Large intestine (tissue), 3 donors: Measurements from ENCODE around the gene OPCML. TPM values are rescaled to one million over a fixed set of nuclear protein-coding genes. Genes with fewer than 3 reads are reported as not detected.

Experiments
- DNase-seq, 2 donors: peaks; one replicate each; pipeline versions ENCODE4 v3.0.0 to v3.0.0-alpha.2; 2013
- H3K27ac ChIP-seq: one replicate; pipeline ENCODE4 v1.5.1; 2013; ENCODE audit warnings: low read length
- H3K27me3 ChIP-seq: 2 replicates; pipeline ENCODE4 v1.6.1; 2013; ENCODE audit warnings: low read length; ENCODE audit not compliant: control insufficient read depth, insufficient read depth
- H3K36me3 ChIP-seq: 2 replicates; pipeline ENCODE4 v1.6.1; 2013; ENCODE audit warnings: low read length; ENCODE audit not compliant: control insufficient read depth, insufficient read depth
- H3K4me1 ChIP-seq: one replicate; pipeline ENCODE4 v1.6.1; 2013; ENCODE audit warnings: low read length; ENCODE audit not compliant: control insufficient read depth, insufficient read depth
- H3K4me3 ChIP-seq: one replicate; pipeline ENCODE4 v1.5.1; 2013; ENCODE audit warnings: low read length
- H3K9me3 ChIP-seq: one replicate; pipeline ENCODE4 v1.6.1; 2013; ENCODE audit warnings: mild to moderate bottlenecking, low read depth, low read length, moderate library complexity; ENCODE audit not compliant: control insufficient read depth
- WGBS: methylation state at CpG from one replicate; pipeline ENCODE4 v1.1.5; 2013; ENCODE audit warnings: low lambda C conversion rate; ENCODE audit not compliant: insufficient coverage; 5-methylcytosine and 5-hydroxymethylcytosine counted together
- polyA plus RNA-seq: library from polyadenylated mRNA; unstranded; fragments of 120-200 nt; gene quantifications from one replicate; pipeline ENCODE4 v1.2.1, GENCODE V29; 2013

Gene OPCML
- polyA plus RNA-seq, 1 donor: 1.4 TPM

GRCh38 chr11:132784441-132784840 is 747.9 kb downstream of the OPCML start:
- no peaks in the 10 kb centered on the region for H3K27me3 ChIP-seq
- H3K9me3 ChIP-seq: no peaks in the 10 kb centered on the region
- H3K4me1 ChIP-seq: no peaks in the 10 kb centered on the region
- DNase-seq: no peak
- WGBS: no CpG with 5 or more reads among the region's 5 CpGs
- no peaks in the 10 kb centered on the region for H3K36me3 ChIP-seq
- no peak overlapping the region for H3K4me3 ChIP-seq
- no peak overlapping the region for H3K27ac ChIP-seq

- WGBS: no CpG with 5 or more reads among the region's 6 CpGs
- Histone ChIP-seq H3K4me1 (no peaks in the 10 kb centered on the region), H3K4me3 (no peak overlapping the region), H3K9me3 (no peaks in the 10 kb centered on the region), H3K36me3 (no peaks in the 10 kb centered on the region), H3K27ac (no peak overlapping the region), H3K27me3 (no peaks in the 10 kb centered on the region)
- DNase-seq: no peak
These were observed 750.2 kb downstream of the OPCML start for GRCh38 chr11:132782102-132782501.

- Histone ChIP-seq H3K36me3 (no peaks in the 10 kb centered on the region), H3K9me3 (no peaks in the 10 kb centered on the region), H3K27me3 (no peaks in the 10 kb centered on the region), H3K27ac (no peak overlapping the region), H3K4me1 (no peaks in the 10 kb centered on the region), H3K4me3 (no peak overlapping the region)
- DNase-seq: no peak
- no CpG with 5 or more reads among the region's 5 CpGs for WGBS
These were observed 752.3 kb downstream of the OPCML start for GRCh38 chr11:132780046-132780445.

GRCh38 chr11:132779497-132779896 is 752.8 kb downstream of the OPCML start:
- WGBS: 50% methylated on average over 1 of the region's 3 CpGs
- H3K4me3 ChIP-seq: no peak overlapping the region

GRCh38 chr11:132777067-132777975 is 755.0 kb downstream of the OPCML start:
- Histone ChIP-seq H3K27ac (no peak overlapping the region), H3K27me3 (peaks cover 7% of the 10 kb centered on the region), H3K4me1 (no peaks in the 10 kb centered on the region), H3K4me3 (no peak overlapping the region), H3K9me3 (no peaks in the 10 kb centered on the region), H3K36me3 (no peaks in the 10 kb centered on the region)
- DNase-seq: no peak
- 59% methylated on average over 3 of the region's 9 CpGs for WGBS

More at GRCh38 chr11:132779497-132779896, 752.8 kb downstream of the OPCML start:
- no peaks in the 10 kb centered on the region for H3K27me3 ChIP-seq
- no peak for DNase-seq
- H3K4me1 ChIP-seq: no peaks in the 10 kb centered on the region
- H3K36me3 ChIP-seq: no peaks in the 10 kb centered on the region
- no peak overlapping the region for H3K27ac ChIP-seq
- no peaks in the 10 kb centered on the region for H3K9me3 ChIP-seq

- no peaks in the 10 kb centered on the region for H3K36me3 ChIP-seq
- no peak overlapping the region for H3K4me3 ChIP-seq
- no CpG with 5 or more reads among the region's 2 CpGs for WGBS
- H3K9me3 ChIP-seq: no peaks in the 10 kb centered on the region
- H3K4me1 ChIP-seq: no peaks in the 10 kb centered on the region
- H3K27ac ChIP-seq: no peak overlapping the region
- peaks cover 7% of the 10 kb centered on the region for H3K27me3 ChIP-seq
- DNase-seq: no peak
These were observed 758.5 kb downstream of the OPCML start for GRCh38 chr11:132773751-132774150.

GRCh38 chr11:132772703-132773545 is 759.4 kb downstream of the OPCML start:
- H3K27me3 ChIP-seq: peaks cover 7% of the 10 kb centered on the region
- H3K4me3 ChIP-seq: no peak overlapping the region
- WGBS: no CpG with 5 or more reads among the region's 19 CpGs

GRCh38 chr11:132771746-132772145 is 760.6 kb downstream of the OPCML start:
- Histone ChIP-seq H3K27me3 (peaks cover 7% of the 10 kb centered on the region), H3K4me1 (no peaks in the 10 kb centered on the region), H3K27ac (no peak overlapping the region), H3K36me3 (no peaks in the 10 kb centered on the region), H3K9me3 (no peaks in the 10 kb centered on the region), H3K4me3 (no peak overlapping the region)
- DNase-seq: no peak
- 80% methylated on average over 1 of the region's 5 CpGs for WGBS

More at GRCh38 chr11:132772703-132773545, 759.4 kb downstream of the OPCML start:
- H3K9me3 ChIP-seq: no peaks in the 10 kb centered on the region
- DNase-seq: no peak
- no peaks in the 10 kb centered on the region for H3K36me3 ChIP-seq
- H3K4me1 ChIP-seq: no peaks in the 10 kb centered on the region
- H3K27ac ChIP-seq: no peak overlapping the region

- peaks cover 7% of the 10 kb centered on the region for H3K27me3 ChIP-seq
- no peaks in the 10 kb centered on the region for H3K4me1 ChIP-seq
- no peaks in the 10 kb centered on the region for H3K9me3 ChIP-seq
- DNase-seq: no peak
- H3K4me3 ChIP-seq: no peak overlapping the region
- H3K36me3 ChIP-seq: no peaks in the 10 kb centered on the region
- no CpG with 5 or more reads among the region's 7 CpGs for WGBS
- no peak overlapping the region for H3K27ac ChIP-seq
These were observed 761.3 kb downstream of the OPCML start for GRCh38 chr11:132770829-132771530.

GRCh38 chr11:132763503-132763902 is 768.8 kb downstream of the OPCML start:
- WGBS: no CpG with 5 or more reads among the region's 5 CpGs
- no peaks in the 10 kb centered on the region for H3K4me1 ChIP-seq

More at GRCh38 chr11:132763503-132763902, 768.8 kb downstream of the OPCML start:
- H3K27ac ChIP-seq: no peak overlapping the region
- no peaks in the 10 kb centered on the region for H3K27me3 ChIP-seq
- H3K9me3 ChIP-seq: no peaks in the 10 kb centered on the region
- no peaks in the 10 kb centered on the region for H3K36me3 ChIP-seq
- DNase-seq: no peak
- H3K4me3 ChIP-seq: no peak overlapping the region
